ENCODE data around the gene CEP57L1. TPM values are rescaled to one million over a fixed set of nuclear protein-coding genes. Genes with fewer than 3 reads are reported as not detected.
"Not testable (repeated sequence)": the region's sequence is repeated elsewhere in the genome, so short reads cannot be mapped to it uniquely, and the experiment has no call there.

Gene CEP57L1
- total and polyA plus RNA-seq, 7 experiments from 2014 or later = 3.1 to 17.2 (median 6.5) TPM

GRCh38 chr6:109084146-109084545 lies 11.2 kb upstream of the CEP57L1 start:
- H3K9me3 Mint-ChIP-seq; H3K27me3 ChIP-seq (ENCODE audit: control insufficient read depth in 2 of 2, insufficient read depth in 2 of 2, low read length in 2 of 2); H3K36me3 ChIP-seq (ENCODE audit: control insufficient read depth in 2 of 3, insufficient read depth in 3 of 3, low read length in 3 of 3); POLR2A ChIA-PET; DNase-seq; H3K27ac Mint-ChIP-seq; H3K27me3 Mint-ChIP-seq; H3K4me1 ChIP-seq (ENCODE audit: control insufficient read depth in 2 of 2, insufficient read depth in 2 of 2, low read length in 2 of 2); intact Hi-C loops (cut with micrococcal nuclease); H3K27ac ChIP-seq (ENCODE audit: low read depth, low read length); H3K36me3 Mint-ChIP-seq; H3K4me3 ChIP-seq (ENCODE audit: low read length); H3K9me3 ChIP-seq (ENCODE audit: control insufficient read depth in 2 of 3, low read length in 3 of 3); ATAC-seq; H3K4me3 Mint-ChIP-seq: not testable (repeated sequence)
- CTCF ChIA-PET = interaction anchor here (0.7 kb wide), 1 partner anchor 11 kb away, joined by 3 read pairs; no protein-coding TSS in a partner anchor
- peaks cover 0 to 14% (median 12%) of the 10 kb centered on the region in 7 donors for H3K4me1 Mint-ChIP-seq

GRCh38 chr6:109087661-109088264 lies 7.5 kb upstream of the CEP57L1 start:
- Histone ChIP-seq H3K9me3 (ENCODE audit: control insufficient read depth in 2 of 3, low read length in 3 of 3) (no peaks in the 10 kb centered on the region), H3K27ac (ENCODE audit: low read depth, low read length) (no peak overlapping the region), H3K36me3 (ENCODE audit: control insufficient read depth in 2 of 3, insufficient read depth in 3 of 3, low read length in 3 of 3) (no peaks in the 10 kb centered on the region), H3K4me1 (ENCODE audit: control insufficient read depth in 2 of 2, insufficient read depth in 2 of 2, low read length in 2 of 2) (peaks cover 12 to 18% of the 10 kb centered on the region in 2 donors), H3K27me3 (ENCODE audit: control insufficient read depth in 2 of 2, insufficient read depth in 2 of 2, low read length in 2 of 2) (no peaks in the 10 kb centered on the region), H3K4me3 (ENCODE audit: low read length) (no peak overlapping the region)
- ChIA-PET CTCF (no interaction called here), POLR2A (interaction anchor here (0.7 kb wide), 1 partner anchor 74 kb away, joined by 3 read pairs; no protein-coding TSS in a partner anchor)
- Mint-ChIP-seq H3K4me3 (no peak overlapping the region), H3K27ac (peak overlapping the region in 2 of 9 donors; percentile 26 to 62), H3K27me3 (no peaks in the 10 kb centered on the region), H3K36me3 (peaks cover 0 to 7% (median 0%) of the 10 kb centered on the region in 5 donors), H3K9me3 (no peaks in the 10 kb centered on the region), H3K4me1 (peaks cover 27 to 47% (median 43%) of the 10 kb centered on the region in 7 donors)
- ATAC-seq = no peak
- no peak for DNase-seq
- intact Hi-C loops (cut with micrococcal nuclease) = no loop called here

- H3K27ac Mint-ChIP-seq = no peak overlapping the region
- peaks cover 0 to 7% (median 0%) of the 10 kb centered on the region in 5 donors for H3K36me3 Mint-ChIP-seq
- intact Hi-C loops (cut with micrococcal nuclease) = no loop called here
- ChIA-PET POLR2A (interaction anchor here (0.6 kb wide), 1 partner anchor 1049 kb away, joined by 3 read pairs; no protein-coding TSS in a partner anchor), CTCF (interaction anchor here (0.5 to 0.7 kb wide), 2 partner anchors 466 to 583 kb away, joined by 3 to 5 read pairs; no protein-coding TSS in a partner anchor)
- Histone ChIP-seq H3K27me3 (ENCODE audit: control insufficient read depth in 2 of 2, insufficient read depth in 2 of 2, low read length in 2 of 2) (no peaks in the 10 kb centered on the region), H3K27ac (ENCODE audit: low read depth, low read length) (no peak overlapping the region), H3K9me3 (ENCODE audit: control insufficient read depth in 2 of 3, low read length in 3 of 3) (no peaks in the 10 kb centered on the region), H3K4me3 (ENCODE audit: low read length) (no peak overlapping the region), H3K36me3 (ENCODE audit: control insufficient read depth in 2 of 3, insufficient read depth in 3 of 3, low read length in 3 of 3) (no peaks in the 10 kb centered on the region), H3K4me1 (ENCODE audit: control insufficient read depth in 2 of 2, insufficient read depth in 2 of 2, low read length in 2 of 2) (peaks cover 14 to 22% of the 10 kb centered on the region in 2 donors)
- DNase-seq (no peak), ATAC-seq (no peak)
- peaks cover 35 to 57% (median 55%) of the 10 kb centered on the region in 7 donors for H3K4me1 Mint-ChIP-seq
- H3K9me3 Mint-ChIP-seq = no peaks in the 10 kb centered on the region
- H3K4me3 Mint-ChIP-seq = no peak overlapping the region
- no peaks in the 10 kb centered on the region for H3K27me3 Mint-ChIP-seq
Measured at GRCh38 chr6:109088995-109089394, 6.3 kb upstream of the CEP57L1 start.

DNA sequence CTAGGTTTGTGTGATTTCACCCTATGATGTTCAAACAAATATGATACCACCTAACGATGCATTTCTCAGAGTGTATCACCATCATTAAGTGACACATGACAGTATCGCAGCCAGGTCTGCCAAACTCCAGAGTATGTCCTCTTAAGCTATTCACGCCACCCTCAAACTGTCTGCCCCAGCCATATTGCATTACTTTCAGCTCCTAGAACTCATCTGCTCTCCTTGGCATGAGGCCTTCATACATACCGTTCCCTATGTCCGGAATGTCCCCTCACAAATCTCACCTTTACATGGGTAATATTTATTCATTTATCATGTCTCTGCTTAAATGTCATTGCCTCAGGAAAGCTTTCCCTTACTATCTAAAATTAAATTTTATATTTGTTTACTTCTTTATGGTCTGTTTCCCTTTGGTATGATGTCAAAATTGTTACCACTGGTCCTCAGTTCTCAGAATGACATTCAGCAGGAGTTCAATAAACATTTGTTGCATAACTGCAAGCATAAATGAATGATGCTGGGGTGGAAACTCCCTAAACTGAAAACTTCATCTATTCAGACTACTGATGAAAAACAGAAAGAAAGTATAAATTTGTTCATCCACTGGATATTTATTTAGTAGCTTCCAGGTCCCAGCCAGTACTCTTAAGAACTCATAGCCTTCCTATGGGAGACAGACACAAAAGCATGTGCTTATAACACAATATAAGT lies 3.8 kb upstream of the CEP57L1 start:
- intact Hi-C loops (cut with micrococcal nuclease) = loop anchor here (5.0 to 10.0 kb wide), 2 partner anchors 1269 to 1863 kb away; partner anchors contain the start of genes GTF3C6 (in 1 of the 2) and SCML4 (in 1 of the 2)
- no peak overlapping the region for H3K4me3 ChIP-seq (ENCODE audit: low read length)
- peaks cover 0 to 11% (median 0%) of the 10 kb centered on the region in 3 experiments for H3K36me3 ChIP-seq (ENCODE audit: control insufficient read depth in 2 of 3, insufficient read depth in 3 of 3, low read length in 3 of 3)
- H3K4me1 ChIP-seq (ENCODE audit: control insufficient read depth in 2 of 2, insufficient read depth in 2 of 2, low read length in 2 of 2) = peaks cover 21 to 29% of the 10 kb centered on the region in 2 donors
- ATAC-seq = no peak
- no peaks in the 10 kb centered on the region for H3K27me3 ChIP-seq (ENCODE audit: control insufficient read depth in 2 of 2, insufficient read depth in 2 of 2, low read length in 2 of 2)
- Mint-ChIP-seq H3K27ac (peak overlapping the region in 6 of 9 donors; percentile 36 to 79 (median 54)), H3K9me3 (no peaks in the 10 kb centered on the region), H3K4me3 (peak overlapping the region; percentile 11 to 97 (median 66)), H3K27me3 (no peaks in the 10 kb centered on the region), H3K36me3 (peaks cover 0 to 7% (median 0%) of the 10 kb centered on the region in 5 donors), H3K4me1 (peaks cover 40 to 67% (median 66%) of the 10 kb centered on the region in 7 donors)
- ChIA-PET POLR2A (interaction anchor here (0.7 kb wide), 1 partner anchor 40 kb away, joined by 3 read pairs; no protein-coding TSS in a partner anchor), CTCF (no interaction called here)
- no peak overlapping the region for H3K27ac ChIP-seq (ENCODE audit: low read depth, low read length)
- DNase-seq = peak in 3 of 9 donors; percentile 10 to 36 (median 29)
- no peaks in the 10 kb centered on the region for H3K9me3 ChIP-seq (ENCODE audit: control insufficient read depth in 2 of 3, low read length in 3 of 3)

- no peak overlapping the region for H3K4me3 ChIP-seq (ENCODE audit: low read length)
Measured at GRCh38 chr6:109092074-109092473, 3.2 kb upstream of the CEP57L1 start.

GRCh38 chr6:109093732-109094415 lies 1.4 kb upstream of the CEP57L1 start:
- ChIA-PET CTCF (interaction anchor here (0.8 to 0.9 kb wide), 2 partner anchors 22 to 544 kb away, joined by 3 to 4 read pairs; no protein-coding TSS in a partner anchor), POLR2A (interaction anchor here (0.7 to 4.0 kb wide), 17 partner anchors 9 to 1781 kb away, joined by 3 to 41 read pairs (median 4); partner anchors contain the start of genes AFG1L, AMD1, ARMC2 and CD164)
- peak in 1 of 9 donors; percentile 1 for DNase-seq
- Histone ChIP-seq H3K9me3 (ENCODE audit: control insufficient read depth in 2 of 3, low read length in 3 of 3) (no peaks in the 10 kb centered on the region), H3K4me1 (ENCODE audit: control insufficient read depth in 2 of 2, insufficient read depth in 2 of 2, low read length in 2 of 2) (peaks cover 21 to 29% of the 10 kb centered on the region in 2 donors), H3K4me3 (ENCODE audit: low read length) (peak overlapping the region; percentile 96), H3K36me3 (ENCODE audit: control insufficient read depth in 2 of 3, insufficient read depth in 3 of 3, low read length in 3 of 3) (peaks cover 0 to 11% (median 0%) of the 10 kb centered on the region in 3 experiments), H3K27me3 (ENCODE audit: control insufficient read depth in 2 of 2, insufficient read depth in 2 of 2, low read length in 2 of 2) (no peaks in the 10 kb centered on the region), H3K27ac (ENCODE audit: low read depth, low read length) (peak overlapping the region; percentile 94)
- Mint-ChIP-seq H3K9me3 (no peaks in the 10 kb centered on the region), H3K4me1 (peaks cover 34 to 75% (median 65%) of the 10 kb centered on the region in 7 donors), H3K36me3 (peaks cover 0 to 8% (median 4%) of the 10 kb centered on the region in 5 donors), H3K27me3 (no peaks in the 10 kb centered on the region), H3K4me3 (peak overlapping the region; percentile 88 to 97 (median 94)), H3K27ac (peak overlapping the region; percentile 79 to 95 (median 89))
- no peak for ATAC-seq
- intact Hi-C loops (cut with micrococcal nuclease) = loop anchor here (1.0 to 10.0 kb wide), 10 partner anchors 35 to 1861 kb away; partner anchors contain the start of genes AK9 (in 1 of the 2), ARMC2 (in 1 of the 2), FIG4 (in 1 of the 2) and GTF3C6 (in 1 of the 2)

More at GRCh38 chr6:109092074-109092473, 3.2 kb upstream of the CEP57L1 start:
- Mint-ChIP-seq H3K4me1 (peaks cover 41 to 73% (median 70%) of the 10 kb centered on the region in 7 donors), H3K36me3 (peaks cover 0 to 6% (median 0%) of the 10 kb centered on the region in 5 donors), H3K4me3 (peak overlapping the region; percentile 18 to 97 (median 70)), H3K27ac (peak overlapping the region in 4 of 9 donors; percentile 36 to 79 (median 64)), H3K9me3 (no peaks in the 10 kb centered on the region), H3K27me3 (no peaks in the 10 kb centered on the region)
- H3K36me3 ChIP-seq (ENCODE audit: control insufficient read depth in 2 of 3, insufficient read depth in 3 of 3, low read length in 3 of 3) = peaks cover 0 to 11% (median 0%) of the 10 kb centered on the region in 3 experiments
- no peaks in the 10 kb centered on the region for H3K27me3 ChIP-seq (ENCODE audit: control insufficient read depth in 2 of 2, insufficient read depth in 2 of 2, low read length in 2 of 2)
- peaks cover 21 to 29% of the 10 kb centered on the region in 2 donors for H3K4me1 ChIP-seq (ENCODE audit: control insufficient read depth in 2 of 2, insufficient read depth in 2 of 2, low read length in 2 of 2)
- CTCF ChIA-PET = no interaction called here
- POLR2A ChIA-PET = no interaction called here
- no peak overlapping the region for H3K27ac ChIP-seq (ENCODE audit: low read depth, low read length)
- intact Hi-C loops (cut with micrococcal nuclease) = loop anchor here (5.0 to 10.0 kb wide), 2 partner anchors 1270 to 1863 kb away; partner anchors contain the start of genes GTF3C6 (in 1 of the 2) and SCML4 (in 1 of the 2)
- H3K9me3 ChIP-seq (ENCODE audit: control insufficient read depth in 2 of 3, low read length in 3 of 3) = no peaks in the 10 kb centered on the region
- ATAC-seq = no peak
- DNase-seq = no peak
